Mesenchymal stem cell (in vitro differentiated cells and primary cell): ENCODE measurements around the gene USB1.
A peak's percentile ranks its signal among the peaks of the same experiment; 100 is the strongest.

ENCODE experiments used
- DNase-seq: peaks from one replicate; pipeline ENCODE4 v3.0.0-alpha.2; 2013
- H2AFZ ChIP-seq: one replicate; pipeline ENCODE4 v1.6.1; 2013; ENCODE audit warnings: low read depth, mild to moderate bottlenecking, control low read depth, inconsistent platforms, low read length, moderate library complexity
- H2AK5ac ChIP-seq: 2 replicates; pipeline ENCODE4 v1.6.1; 2013; ENCODE audit warnings: low read length, moderate library complexity, mild to moderate bottlenecking, inconsistent platforms; ENCODE audit not compliant: severe bottlenecking
- H2BK120ac ChIP-seq: one replicate; pipeline ENCODE4 v1.6.1; 2013; ENCODE audit warnings: low read depth, mild to moderate bottlenecking, inconsistent platforms, low read length, moderate library complexity
- H2BK12ac ChIP-seq, 2 experiments: one replicate each; pipeline ENCODE4 v1.6.1; 2013; ENCODE audit warnings: inconsistent platforms in 2 of 2, low read length in 2 of 2, mild to moderate bottlenecking in 2 of 2, moderate library complexity in 2 of 2, control low read depth in 1 of 2
- H2BK15ac ChIP-seq: one replicate; pipeline ENCODE4 v1.6.1; 2013; ENCODE audit warnings: mild to moderate bottlenecking, low read depth, inconsistent platforms; ENCODE audit not compliant: poor library complexity, severe bottlenecking
- H2BK5ac ChIP-seq: 2 replicates; pipeline ENCODE4 v1.6.1; 2013; ENCODE audit warnings: low read depth, mild to moderate bottlenecking, low read length, control low read depth, inconsistent platforms; ENCODE audit not compliant: poor library complexity, severe bottlenecking
- H3K14ac ChIP-seq, 2 experiments: one replicate each; pipeline ENCODE4 v1.6.1; 2013; ENCODE audit warnings: inconsistent platforms in 2 of 2, low read length in 2 of 2, control low read depth in 1 of 2, mild to moderate bottlenecking in 1 of 2, moderate library complexity in 1 of 2
- H3K18ac ChIP-seq, 2 experiments: one replicate each; pipeline ENCODE4 v1.6.1; 2013; ENCODE audit warnings: inconsistent platforms in 2 of 2, low read length in 2 of 2, control low read depth in 1 of 2, low read depth in 1 of 2, mild to moderate bottlenecking in 1 of 2
- H3K23ac ChIP-seq, 2 experiments: one replicate each; pipeline ENCODE4 v1.6.1; 2013; ENCODE audit warnings: inconsistent platforms in 2 of 2, low read length in 2 of 2, mild to moderate bottlenecking in 2 of 2, moderate library complexity in 2 of 2, control low read depth in 1 of 2
- H3K27ac ChIP-seq: 2 replicates; pipeline ENCODE4 v1.5.1; 2013; ENCODE audit warnings: mild to moderate bottlenecking, moderate library complexity, low read length, control low read depth, inconsistent platforms; ENCODE audit not compliant: poor library complexity, severe bottlenecking
- H3K27me3 ChIP-seq, 2 experiments: 2 replicates each; pipeline versions ENCODE4 v1.6.1 to v1.7.0; 2013; ENCODE audit warnings: low read length in 2 of 2, mild to moderate bottlenecking in 2 of 2, moderate library complexity in 2 of 2, control low read depth in 1 of 2, inconsistent platforms in 1 of 2; ENCODE audit not compliant: control insufficient read depth in 1 of 2, insufficient read depth in 1 of 2
- H3K36me3 ChIP-seq, 2 experiments: 2 replicates each; pipeline versions ENCODE4 v1.6.1 to v1.7.0; 2013; ENCODE audit warnings: low read length in 2 of 2, control low read depth in 1 of 2, inconsistent platforms in 1 of 2, low read depth in 1 of 2, mild to moderate bottlenecking in 1 of 2; ENCODE audit not compliant: insufficient read depth in 2 of 2, control insufficient read depth in 1 of 2
- H3K4ac ChIP-seq, 2 experiments: one replicate each; pipeline ENCODE4 v1.6.1; 2013; ENCODE audit warnings: inconsistent platforms in 2 of 2, low read length in 2 of 2, mild to moderate bottlenecking in 2 of 2, moderate library complexity in 2 of 2, control low read depth in 1 of 2, low read depth in 1 of 2
- H3K4me1 ChIP-seq: 2 replicates; pipeline ENCODE4 v1.6.1; 2013; ENCODE audit warnings: low read depth, low read length, control low read depth; ENCODE audit not compliant: control insufficient read depth, insufficient read depth
- H3K4me2 ChIP-seq: 2 replicates; pipeline ENCODE4 v1.6.1; 2013; ENCODE audit warnings: low read length, mild to moderate bottlenecking, inconsistent platforms; ENCODE audit not compliant: poor library complexity, severe bottlenecking
- H3K4me3 ChIP-seq, 2 experiments: 2 replicates each; pipeline versions ENCODE4 v1.5.1 to v1.7.0; 2013; ENCODE audit warnings: low read length in 2 of 2, mild to moderate bottlenecking in 2 of 2, control low read depth in 1 of 2, low read depth in 1 of 2; ENCODE audit not compliant: insufficient read depth in 1 of 2
- H3K79me1 ChIP-seq: replicated peaks from 2 replicates; pipeline ENCODE4 v1.6.1; 2013; ENCODE audit warnings: mild to moderate bottlenecking, control low read depth, low read length, inconsistent platforms; ENCODE audit not compliant: poor library complexity, severe bottlenecking
- H3K9ac ChIP-seq: 2 replicates; pipeline ENCODE4 v1.7.0; 2013; ENCODE audit warnings: mild to moderate bottlenecking, low read length, moderate library complexity
- H3K9me3 ChIP-seq: 2 replicates; pipeline ENCODE4 v1.7.0; 2013; ENCODE audit warnings: mild to moderate bottlenecking, low read length; ENCODE audit not compliant: control insufficient read depth
- H4K8ac ChIP-seq: one replicate; pipeline ENCODE4 v1.6.1; 2013; ENCODE audit warnings: inconsistent platforms, mild to moderate bottlenecking, low read length, moderate library complexity
- H4K91ac ChIP-seq: one replicate; pipeline ENCODE4 v1.6.1; 2013; ENCODE audit warnings: mild to moderate bottlenecking, low read length, inconsistent platforms
- WGBS: methylation state at CpG from one replicate; pipeline ENCODE4 v1.1.7; 2013; ENCODE audit warnings: mixed read lengths; 5-methylcytosine and 5-hydroxymethylcytosine counted together

USB1 gene

DNA sequence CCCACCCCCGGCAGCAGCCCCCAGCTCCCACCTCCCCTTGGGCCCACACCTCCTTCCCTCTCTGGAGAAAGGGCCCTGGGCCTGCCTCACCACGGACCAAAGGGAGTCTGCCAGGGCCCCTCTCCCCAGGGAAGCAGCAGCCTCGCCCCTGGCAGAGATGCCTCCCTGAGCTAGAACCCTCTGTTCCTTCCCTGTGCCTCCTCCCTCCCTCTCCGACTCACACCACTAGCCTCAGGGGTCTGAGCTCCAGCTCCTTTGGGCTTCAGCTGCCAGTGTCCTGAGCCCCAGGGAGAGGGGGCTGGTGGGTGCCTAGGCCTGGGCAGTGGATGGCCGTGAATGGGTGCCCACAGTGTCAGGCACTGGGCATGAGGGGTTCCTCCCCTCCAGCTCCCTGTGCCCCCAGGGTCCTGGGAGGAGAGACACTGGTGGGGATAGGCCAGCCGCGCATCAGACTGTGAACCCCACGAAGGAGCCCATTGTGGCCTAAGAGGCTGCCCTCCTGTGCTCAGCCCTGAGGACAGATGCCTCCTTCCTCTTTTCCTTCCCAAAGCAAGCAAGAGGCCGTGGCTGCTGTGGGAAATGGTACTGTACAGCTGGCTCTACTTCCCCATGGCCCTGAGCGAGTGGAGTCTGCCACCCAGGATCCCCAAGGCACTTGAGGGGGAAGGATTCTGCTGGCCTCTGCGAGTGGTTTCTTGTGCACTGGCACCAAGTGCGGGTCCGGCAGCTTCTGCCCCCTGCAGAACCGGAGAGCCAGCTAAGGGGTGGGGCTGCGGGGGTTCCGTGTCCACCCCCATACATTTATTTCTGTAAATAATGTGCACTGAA, 45.1 kb downstream of the USB1 start:
- Histone ChIP-seq H2AFZ (no peak overlapping the region), H2BK120ac (no peak overlapping the region), H3K23ac (no peak overlapping the region), H3K36me3 (peaks cover 0 to 38% of the 10 kb centered on the region in 2 experiments), H3K4me1 (peaks cover 2% of the 10 kb centered on the region), H3K79me1 (no peaks in the 10 kb centered on the region), H3K4ac (no peak overlapping the region), H2BK5ac (no peak overlapping the region), H3K9ac (no peak overlapping the region), H4K91ac (no peak overlapping the region), H4K8ac (no peak overlapping the region), H3K4me2 (no peak overlapping the region), H3K27me3 (peaks cover 0 to 3% of the 10 kb centered on the region in 2 experiments), H2BK15ac (peak overlapping the region; percentile 2), H3K4me3 (no peak overlapping the region), H2BK12ac (no peak overlapping the region), H2AK5ac (no peak overlapping the region), H3K18ac (no peak overlapping the region), H3K27ac (no peak overlapping the region), H3K9me3 (no peaks in the 10 kb centered on the region), H3K14ac (no peak overlapping the region)
- 84% methylated on average over 10 of the region's 16 CpGs for WGBS
- no peak for DNase-seq

DNA sequence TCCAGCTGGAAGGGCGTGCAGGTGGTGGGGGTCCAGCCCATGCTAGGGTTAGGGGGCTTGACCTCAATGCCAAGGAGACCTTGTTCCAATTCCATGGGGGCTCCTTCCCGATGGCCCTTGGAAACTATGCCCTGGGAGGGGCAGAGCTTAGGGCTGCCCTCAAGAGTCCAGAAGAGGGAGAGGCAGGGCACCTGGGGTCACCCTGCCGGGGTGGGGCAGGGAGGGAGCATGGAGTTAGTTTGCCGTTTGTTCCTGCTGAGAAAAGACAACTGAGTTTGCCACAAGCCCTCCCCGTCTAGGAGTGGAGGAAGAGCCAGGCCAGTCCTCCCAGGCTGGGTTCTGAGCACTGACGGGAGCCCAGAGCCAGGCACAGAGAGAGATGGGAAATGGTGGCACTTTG, 45.7 kb downstream of the USB1 start:
- peaks cover 0 to 3% of the 10 kb centered on the region in 2 experiments for H3K27me3 ChIP-seq
- H3K4me2 ChIP-seq, result no peak overlapping the region
- H2AFZ ChIP-seq, result no peak overlapping the region
- no peaks in the 10 kb centered on the region for H3K9me3 ChIP-seq
- no peak overlapping the region for H3K18ac ChIP-seq
- no peak overlapping the region for H3K14ac ChIP-seq
- H4K91ac ChIP-seq, result no peak overlapping the region
- no peak overlapping the region for H2BK120ac ChIP-seq
- no peak overlapping the region for H3K9ac ChIP-seq
- peak overlapping the region; percentile 2 for H2BK15ac ChIP-seq
- no peak overlapping the region for H4K8ac ChIP-seq
- no peak overlapping the region for H3K23ac ChIP-seq
- no peak overlapping the region for H2BK12ac ChIP-seq
- H3K4me3 ChIP-seq, result no peak overlapping the region
- peaks cover 2% of the 10 kb centered on the region for H3K4me1 ChIP-seq
- H2BK5ac ChIP-seq, result no peak overlapping the region
- no peak overlapping the region for H2AK5ac ChIP-seq
- no peaks in the 10 kb centered on the region for H3K79me1 ChIP-seq
- no peak overlapping the region for H3K4ac ChIP-seq
- DNase-seq, result no peak
- WGBS, result 74% methylated on average over 6 of the region's 6 CpGs
- H3K36me3 ChIP-seq, result peaks cover 0 to 31% of the 10 kb centered on the region in 2 experiments
- H3K27ac ChIP-seq, result no peak overlapping the region

DNA sequence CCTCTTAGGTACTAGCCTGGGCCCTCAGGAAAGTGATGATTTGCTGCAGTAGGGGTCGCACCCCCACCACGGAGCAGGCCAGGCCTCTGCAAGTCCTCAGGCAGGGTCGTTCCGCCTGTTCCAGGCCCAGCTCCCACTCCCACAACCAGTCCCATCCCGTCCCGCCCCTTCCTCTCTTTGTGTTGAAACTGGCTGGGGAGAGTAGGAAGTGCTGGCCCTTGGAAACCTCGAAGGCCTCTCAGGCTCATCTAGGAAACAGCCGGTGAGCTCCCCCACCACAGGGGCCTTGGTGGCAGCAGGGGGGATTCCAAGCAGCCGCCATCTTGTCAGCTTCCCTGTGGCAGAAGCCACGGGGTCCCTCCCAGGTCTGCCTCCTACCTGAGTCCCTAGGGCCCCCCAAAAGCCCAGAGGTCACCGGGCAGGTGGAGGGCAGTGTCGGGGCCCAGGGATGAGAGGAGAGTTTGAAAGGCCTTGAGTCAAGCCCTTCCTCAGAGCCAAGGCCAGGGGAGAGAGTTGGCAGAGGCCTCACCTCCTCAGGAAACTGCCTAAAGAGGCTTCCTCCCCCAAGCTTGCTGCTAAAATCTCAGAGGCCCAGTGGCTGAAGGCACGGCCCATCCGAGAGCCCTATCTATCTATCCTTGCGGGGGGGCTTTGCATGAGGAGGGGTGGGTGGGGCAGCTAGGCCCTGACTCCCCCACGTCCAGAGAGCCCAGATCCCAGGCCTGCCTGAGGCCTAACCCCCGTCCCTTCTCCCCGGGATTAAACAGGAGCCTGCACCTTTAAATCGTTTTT, 46.5 kb downstream of the USB1 start:
- Histone ChIP-seq H3K18ac (no peak overlapping the region), H2BK12ac (no peak overlapping the region), H3K14ac (no peak overlapping the region), H4K91ac (no peak overlapping the region), H3K4me1 (peaks cover 2% of the 10 kb centered on the region), H3K4me3 (no peak overlapping the region), H3K4me2 (no peak overlapping the region), H3K4ac (no peak overlapping the region), H3K23ac (no peak overlapping the region), H3K79me1 (no peaks in the 10 kb centered on the region), H3K27ac (no peak overlapping the region), H2AFZ (no peak overlapping the region), H2BK5ac (no peak overlapping the region), H4K8ac (no peak overlapping the region), H3K9ac (no peak overlapping the region), H2BK15ac (no peak overlapping the region), H2BK120ac (no peak overlapping the region), H2AK5ac (no peak overlapping the region), H3K9me3 (no peaks in the 10 kb centered on the region), H3K36me3 (peaks cover 0 to 23% of the 10 kb centered on the region in 2 experiments), H3K27me3 (peaks cover 0 to 3% of the 10 kb centered on the region in 2 experiments)
- no peak for DNase-seq
- 68% methylated on average over 14 of the region's 19 CpGs for WGBS
